ENCODE results near the gene GALNT12.

GRCh38 chr9:98767196-98767595, 40.3 kb upstream of the GALNT12 start:
- no peak for TF ChIP-seq EZH2 (IDR thresholded peaks at IDR 0.05)
- TF ChIP-seq FOXP2 (optimal IDR thresholded peaks at IDR 0.05; ENCODE audit: control extremely low read depth, extremely low read length, insufficient read depth), result no peak
- TF ChIP-seq POLR2AphosphoS5 (IDR thresholded peaks at IDR 0.05; ENCODE audit: borderline replicate concordance, low read depth, low read length), result no peak

Data from SK-N-MC (cell line).